ENCODE results near the gene TTC24.

Gene TTC24

GRCh38 chr1:156591432-156592157 is 12.1 kb downstream of the TTC24 start, which contains the start of gene NAXE:
Gene NAXE (plus strand): TSS chr1:156591776. CDS start chr1:156591805, 29 bp downstream.
- no peak for TF ChIP-seq CTCF (IDR thresholded peaks at IDR 0.05; ENCODE audit: low read length, missing control alignments)

GRCh38 chr1:156592158-156592909 is 12.8 kb downstream of the TTC24 start:
- no peak for TF ChIP-seq CTCF (IDR thresholded peaks at IDR 0.05; ENCODE audit: low read length, missing control alignments)
- peak overlapping the region; percentile 80 for H3K4me3 ChIP-seq (replicated peaks; ENCODE audit: low read depth, low read length)
- DNase-seq (ENCODE audit: low read depth), result no peak

More at GRCh38 chr1:156591432-156592157, 12.1 kb downstream of the TTC24 start, which contains the start of gene NAXE:
- DNase-seq (ENCODE audit: low read depth), result peak; percentile 37
- peak within 1 kb of the TSS; percentile 80 for H3K4me3 ChIP-seq (replicated peaks; ENCODE audit: low read depth, low read length)

GRCh38 chr1:156592910-156593660 is 13.6 kb downstream of the TTC24 start:
- no peak for TF ChIP-seq CTCF (IDR thresholded peaks at IDR 0.05; ENCODE audit: low read length, missing control alignments)
- no peak overlapping the region for H3K4me3 ChIP-seq (replicated peaks; ENCODE audit: low read depth, low read length)
- DNase-seq (ENCODE audit: low read depth), result no peak

DNA sequence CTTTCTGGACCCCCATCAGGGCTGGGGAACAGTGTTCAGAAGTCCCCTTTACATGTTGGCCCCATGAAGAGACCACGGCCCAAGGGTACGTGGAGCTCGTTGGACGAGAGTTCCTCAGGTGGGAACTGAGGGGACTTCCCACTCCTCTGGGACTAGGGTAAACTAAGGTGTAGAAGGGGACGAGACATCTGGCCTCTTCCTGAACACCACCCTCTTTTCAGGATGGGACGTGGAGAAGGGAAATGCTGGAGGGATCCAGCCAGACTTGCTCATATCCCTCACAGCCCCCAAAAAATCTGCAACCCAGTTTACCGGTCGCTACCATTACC is 14.1 kb downstream of the TTC24 start:
- no peak overlapping the region for H3K4me3 ChIP-seq (replicated peaks; ENCODE audit: low read depth, low read length)
- DNase-seq (ENCODE audit: low read depth), result no peak
- TF ChIP-seq CTCF (IDR thresholded peaks at IDR 0.05; ENCODE audit: low read length, missing control alignments), result no peak

DNA sequence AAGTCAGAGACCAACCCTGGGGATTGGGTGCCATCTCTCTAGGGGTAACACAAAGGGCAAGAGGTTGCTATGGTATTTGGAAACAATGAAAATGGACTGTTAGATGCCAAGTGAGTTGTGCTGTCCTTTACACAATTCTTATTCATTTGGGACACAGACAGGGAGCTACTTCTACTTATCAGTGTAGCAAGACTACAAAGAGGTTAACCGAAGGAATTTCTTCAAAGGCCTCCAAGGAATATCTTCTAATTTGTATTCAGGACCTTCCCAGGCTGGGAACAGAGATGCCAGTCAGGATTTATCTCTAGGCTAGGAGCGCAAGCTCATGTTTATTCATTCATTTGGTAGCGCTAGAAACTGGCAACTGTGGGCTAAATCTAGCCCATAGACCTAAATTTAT is 14.7 kb downstream of the TTC24 start:
- TF ChIP-seq CTCF (IDR thresholded peaks at IDR 0.05; ENCODE audit: low read length, missing control alignments), result no peak
- no peak for DNase-seq (ENCODE audit: low read depth)
- H3K4me3 ChIP-seq (replicated peaks; ENCODE audit: low read depth, low read length), result no peak overlapping the region

GRCh38 chr1:156595016-156595415 is 15.5 kb downstream of the TTC24 start:
- no peak for DNase-seq (ENCODE audit: low read depth)
- TF ChIP-seq CTCF (IDR thresholded peaks at IDR 0.05; ENCODE audit: low read length, missing control alignments), result no peak
- no peak overlapping the region for H3K4me3 ChIP-seq (replicated peaks; ENCODE audit: low read depth, low read length)
